Endothelial cell (in vitro differentiated cells): Measurements from ENCODE around the gene BCAT1. TPM values are rescaled to one million over a fixed set of nuclear protein-coding genes. Genes with fewer than 3 reads are reported as not detected.
A peak's percentile ranks its signal among the peaks of the same experiment; 100 is the strongest.
"Not testable (repeated sequence)": the region's sequence is repeated elsewhere in the genome, so short reads cannot be mapped to it uniquely, and the experiment has no call there.

Source experiments
- DNase-seq: peaks from one replicate; pipeline ENCODE4 v3.0.0; 2021; ENCODE audit warnings: low spot score
- H3K27ac Mint-ChIP-seq: one replicate; pipeline ENCODE4 v1.8.0; 2021; ENCODE audit warnings: mixed read lengths, inconsistent platforms; ENCODE audit not compliant: unreplicated experiment
- H3K27me3 Mint-ChIP-seq: one replicate; pipeline ENCODE4 v1.8.0; 2021; ENCODE audit warnings: mild to moderate bottlenecking, moderate library complexity, mixed read lengths, inconsistent platforms; ENCODE audit not compliant: unreplicated experiment
- H3K36me3 Mint-ChIP-seq: one replicate; pipeline ENCODE4 v1.8.0; 2021; ENCODE audit warnings: mild to moderate bottlenecking, low read depth, mixed read lengths, inconsistent platforms; ENCODE audit not compliant: unreplicated experiment
- H3K4me1 Mint-ChIP-seq: one replicate; pipeline ENCODE4 v1.8.0; 2021; ENCODE audit warnings: mild to moderate bottlenecking, mixed read lengths, inconsistent platforms; ENCODE audit not compliant: unreplicated experiment
- H3K4me3 Mint-ChIP-seq: one replicate; pipeline ENCODE4 v1.8.0; 2021; ENCODE audit warnings: mild to moderate bottlenecking, mixed read lengths, inconsistent platforms; ENCODE audit not compliant: unreplicated experiment
- H3K9me3 Mint-ChIP-seq: one replicate; pipeline ENCODE4 v1.8.0; 2021; ENCODE audit warnings: mixed read lengths, inconsistent platforms; ENCODE audit not compliant: unreplicated experiment
- CTCF ChIP-seq: fragments of 200-600 bp; sonication (generic); IDR thresholded peaks from one replicate; pipeline ENCODE4 v1.5.0; 2021; ENCODE audit warnings: antibody characterized with exemption; ENCODE audit not compliant: unreplicated experiment
- total RNA-seq: library from RNA; stranded (reverse); fragmentation: NEBNext Ultra II Directional; extraction: Animal tissue kit (Norgen Biotek cat#: 25700); gene quantifications from one replicate; pipeline ENCODE4 v1.2.1, GENCODE V29; 2021; ENCODE audit not compliant: unreplicated experiment

Gene BCAT1
- total RNA-seq, 1 donor from 2014 or later: 110 TPM

GRCh38 chr12:24853588-24853987, 95.3 kb downstream of the BCAT1 start:
- Mint-ChIP-seq H3K9me3 (no peaks in the 10 kb centered on the region), H3K27ac (no peak overlapping the region), H3K4me1 (peaks cover 24% of the 10 kb centered on the region), H3K27me3 (peaks cover 5% of the 10 kb centered on the region), H3K4me3 (no peak overlapping the region), H3K36me3 (peaks cover 30% of the 10 kb centered on the region)
- TF ChIP-seq CTCF: no peak
- no peak for DNase-seq

DNA sequence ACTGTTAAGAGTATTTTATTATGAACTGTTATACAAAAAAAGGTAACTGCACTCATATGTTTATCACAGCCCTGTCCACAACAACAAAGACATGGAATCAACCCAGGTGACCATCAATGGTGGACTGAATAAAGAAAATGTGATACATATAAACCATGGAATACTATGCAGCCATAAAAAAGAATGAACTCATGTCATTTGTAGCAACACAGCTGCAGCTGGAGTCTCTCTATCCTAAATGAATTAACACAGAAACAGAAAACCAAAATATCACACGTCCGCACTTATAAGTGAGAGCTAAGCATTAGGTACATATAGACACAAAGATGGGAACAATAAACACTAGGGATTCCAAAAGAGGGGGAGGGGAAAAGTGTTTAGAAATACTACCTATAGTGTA, 95.8 kb downstream of the BCAT1 start:
- H3K4me1 Mint-ChIP-seq: peaks cover 24% of the 10 kb centered on the region
- no peak overlapping the region for H3K4me3 Mint-ChIP-seq
- peaks cover 4% of the 10 kb centered on the region for H3K27me3 Mint-ChIP-seq
- H3K9me3 Mint-ChIP-seq: no peaks in the 10 kb centered on the region
- H3K27ac Mint-ChIP-seq: no peak overlapping the region
- no peak for DNase-seq
- peaks cover 25% of the 10 kb centered on the region for H3K36me3 Mint-ChIP-seq
- no peak for TF ChIP-seq CTCF

DNA sequence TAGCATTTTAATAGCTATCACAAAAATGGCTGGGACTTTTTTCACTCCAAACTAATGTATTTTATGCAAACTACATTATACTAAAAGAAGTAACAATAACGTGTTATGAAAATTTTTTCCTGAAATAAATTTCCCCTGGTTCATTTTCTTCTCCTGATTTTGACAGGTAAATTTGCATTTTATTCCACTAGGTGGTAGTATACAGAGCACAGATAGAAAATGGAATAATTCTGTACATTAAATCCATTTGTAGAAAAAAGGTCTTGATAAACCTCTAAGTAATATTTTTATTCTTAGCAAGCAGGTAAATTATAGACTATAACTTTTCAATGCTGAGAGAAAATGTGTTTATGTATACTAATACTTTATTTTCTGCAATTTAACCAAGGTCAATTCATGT, 96.5 kb downstream of the BCAT1 start:
- peak; percentile 72 for TF ChIP-seq CTCF
- H3K4me1 Mint-ChIP-seq: peaks cover 24% of the 10 kb centered on the region
- H3K27me3 Mint-ChIP-seq: peaks cover 2% of the 10 kb centered on the region
- H3K4me3 Mint-ChIP-seq: no peak overlapping the region
- no peaks in the 10 kb centered on the region for H3K9me3 Mint-ChIP-seq
- no peak overlapping the region for H3K27ac Mint-ChIP-seq
- H3K36me3 Mint-ChIP-seq: peaks cover 18% of the 10 kb centered on the region
- DNase-seq: no peak

- H3K4me3 Mint-ChIP-seq, H3K27me3 Mint-ChIP-seq, H3K9me3 Mint-ChIP-seq, H3K27ac Mint-ChIP-seq, DNase-seq: not testable (repeated sequence)
- peaks cover 24% of the 10 kb centered on the region for H3K4me1 Mint-ChIP-seq
- H3K36me3 Mint-ChIP-seq: peaks cover 13% of the 10 kb centered on the region
Measured at GRCh38 chr12:24851883-24852282, 97.0 kb downstream of the BCAT1 start.

DNA sequence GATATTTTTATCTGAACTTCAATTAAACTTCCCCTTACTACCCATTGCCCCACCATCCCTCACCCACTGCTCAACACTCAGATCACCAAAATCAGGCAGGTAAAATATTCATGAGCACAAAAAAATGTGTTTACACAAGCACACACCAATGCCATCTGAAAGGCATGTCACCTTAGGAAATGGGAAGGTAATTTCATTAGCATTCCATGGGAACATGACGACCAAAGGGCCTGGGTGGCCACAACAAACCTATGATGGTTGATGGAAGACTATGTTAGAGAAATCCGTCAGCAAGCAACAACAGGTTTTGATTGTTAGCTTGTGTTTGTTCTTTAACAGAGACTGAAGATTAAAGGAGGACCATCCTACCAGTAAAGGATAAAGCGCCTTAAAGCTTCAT, 97.6 kb downstream of the BCAT1 start:
- Mint-ChIP-seq H3K9me3 (no peaks in the 10 kb centered on the region), H3K4me1 (peaks cover 24% of the 10 kb centered on the region), H3K27me3 (peaks cover 2% of the 10 kb centered on the region), H3K4me3 (no peak overlapping the region), H3K36me3 (peaks cover 10% of the 10 kb centered on the region), H3K27ac (no peak overlapping the region)
- no peak for TF ChIP-seq CTCF
- no peak for DNase-seq

DNA sequence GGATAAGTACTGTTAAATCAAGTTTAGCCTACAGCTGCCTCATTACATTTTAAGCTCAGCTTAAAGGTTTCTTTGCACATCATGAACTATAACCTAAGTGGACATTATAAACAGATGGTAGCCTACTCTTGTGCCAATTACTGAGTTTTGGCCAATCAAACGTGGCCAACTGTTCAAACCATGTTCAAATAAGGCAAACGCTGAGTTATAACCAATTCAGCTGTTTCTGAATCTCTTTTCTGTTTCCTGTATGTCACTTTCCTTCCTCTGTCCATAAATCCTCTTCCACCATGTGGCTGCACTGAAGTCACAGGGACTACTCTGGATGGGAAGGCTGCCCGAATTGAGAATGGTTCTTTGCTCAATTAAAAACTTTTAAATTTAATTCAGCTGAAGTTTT, 98.4 kb downstream of the BCAT1 start:
- no peak for DNase-seq
- Mint-ChIP-seq H3K9me3 (no peaks in the 10 kb centered on the region), H3K27me3 (peaks cover 2% of the 10 kb centered on the region), H3K4me1 (peaks cover 24% of the 10 kb centered on the region), H3K4me3 (no peak overlapping the region), H3K36me3 (peaks cover 4% of the 10 kb centered on the region), H3K27ac (no peak overlapping the region)
- TF ChIP-seq CTCF: no peak
